IPS DF 4.7 (cell line): ENCODE data around the gene COX7A2L.

Experiments
- DNase-seq: peaks from one replicate; pipeline ENCODE4 v3.0.0-alpha.2; 2013; ENCODE audit warnings: low spot score; ENCODE audit errors: extremely low read depth

The COX7A2L gene

GRCh38 chr2:42321452-42322064, 39.5 kb downstream of the COX7A2L start:
- no peak for DNase-seq

GRCh38 chr2:42319265-42319664, 41.8 kb downstream of the COX7A2L start:
- no peak for DNase-seq

- DNase-seq = no peak
Observed at GRCh38 chr2:42317945-42318344, 43.1 kb downstream of the COX7A2L start.

DNA sequence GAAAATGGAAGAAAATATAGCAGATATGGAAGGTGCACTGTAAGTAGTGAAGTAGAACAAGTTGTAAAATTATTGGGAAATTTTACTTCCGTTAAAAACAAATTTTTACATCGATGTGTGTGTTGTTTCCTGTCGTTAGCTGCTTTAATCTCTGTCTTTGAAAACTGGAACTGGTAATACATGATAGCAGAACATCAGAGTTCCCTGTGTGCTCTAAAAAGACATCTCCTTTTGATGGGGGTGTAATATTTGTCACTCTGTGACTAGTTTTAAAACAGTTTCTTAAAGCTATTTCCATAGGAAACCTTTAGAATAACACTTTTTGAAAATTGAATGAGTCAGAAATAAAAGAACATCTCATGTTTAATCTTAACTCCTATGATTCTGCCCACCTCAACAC, 43.5 kb downstream of the COX7A2L start:
- DNase-seq = no peak

- DNase-seq = no peak
Observed at GRCh38 chr2:42316910-42317309, 44.1 kb downstream of the COX7A2L start.

DNA sequence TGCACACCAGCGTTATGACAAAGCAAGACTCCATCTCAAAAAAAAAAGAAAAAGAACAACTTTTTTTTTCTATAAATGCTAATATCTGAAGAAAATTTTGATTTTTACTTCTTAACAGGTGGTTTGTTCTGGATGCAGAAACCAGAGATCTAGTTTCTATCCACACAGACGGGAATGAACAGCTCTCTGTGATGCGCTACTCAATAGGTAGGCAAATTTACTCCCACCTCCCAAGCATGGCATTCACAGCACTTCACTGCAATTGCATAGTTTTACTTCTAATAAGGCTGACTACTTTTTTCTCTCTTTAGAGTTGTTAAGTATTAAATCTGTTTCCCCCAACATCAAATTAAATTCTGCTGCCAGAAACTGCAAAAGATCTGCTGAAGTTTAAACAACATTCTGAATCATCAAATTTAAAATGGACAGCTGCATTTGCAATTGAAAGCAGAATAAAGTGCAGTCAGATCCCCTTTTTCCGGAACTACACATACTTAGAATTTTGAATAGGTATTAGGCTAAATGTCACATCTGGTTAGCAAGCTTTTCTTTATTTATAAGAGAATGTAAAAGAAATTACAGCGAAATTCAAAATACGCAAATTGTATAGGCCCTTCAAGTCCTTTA, 45.1 kb downstream of the COX7A2L start:
- DNase-seq = no peak

GRCh38 chr2:42314892-42315468, 46.0 kb downstream of the COX7A2L start:
- no peak for DNase-seq

DNA sequence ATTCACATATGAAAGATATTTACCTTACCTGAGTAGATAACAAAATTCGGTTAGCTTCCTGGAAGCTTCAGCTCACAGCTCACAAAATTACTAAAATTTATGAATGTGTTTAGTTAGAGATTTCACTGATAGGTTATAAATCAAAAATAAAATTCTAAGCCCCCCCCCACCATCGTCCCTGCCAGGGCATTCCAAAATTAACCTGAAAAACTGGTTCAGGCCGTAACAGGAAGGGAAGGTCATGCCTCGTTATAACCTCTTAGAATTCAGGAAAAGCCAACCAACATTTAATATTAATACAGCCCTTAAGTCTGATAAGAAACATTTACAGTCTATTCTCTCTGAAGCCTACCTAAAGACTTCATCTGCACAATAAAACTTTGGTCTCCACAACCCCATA, 48.9 kb downstream of the COX7A2L start:
- no peak for DNase-seq

DNA sequence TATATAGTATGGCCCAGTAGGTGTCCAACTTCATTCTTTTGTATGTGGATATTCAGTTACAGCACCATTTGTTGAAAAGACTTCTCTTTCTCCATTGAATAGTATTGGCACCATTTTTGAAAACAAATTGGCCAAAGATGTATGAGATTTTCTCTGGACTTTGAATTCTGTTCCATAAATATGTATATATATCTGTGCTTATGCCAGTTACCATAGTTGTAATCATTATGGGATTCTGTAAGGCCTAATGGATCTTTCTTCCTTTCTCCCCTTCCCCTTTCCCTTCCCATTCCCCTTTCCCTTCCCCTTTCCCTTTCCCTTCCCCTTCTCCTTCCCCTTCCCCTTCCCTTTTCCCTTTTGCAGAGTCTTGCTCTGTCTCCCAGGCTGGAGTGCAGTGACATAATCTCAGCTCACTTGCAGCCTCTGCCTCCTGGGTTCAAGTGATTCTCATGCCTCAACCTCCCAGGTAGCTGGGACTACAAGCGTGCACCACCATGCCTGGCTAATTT, 51.0 kb downstream of the COX7A2L start:
- DNase-seq = no peak

- DNase-seq = no peak
Observed at GRCh38 chr2:42309366-42309765, 51.7 kb downstream of the COX7A2L start.

- no peak for DNase-seq
Observed at GRCh38 chr2:42307180-42307579, 53.8 kb downstream of the COX7A2L start.

DNA sequence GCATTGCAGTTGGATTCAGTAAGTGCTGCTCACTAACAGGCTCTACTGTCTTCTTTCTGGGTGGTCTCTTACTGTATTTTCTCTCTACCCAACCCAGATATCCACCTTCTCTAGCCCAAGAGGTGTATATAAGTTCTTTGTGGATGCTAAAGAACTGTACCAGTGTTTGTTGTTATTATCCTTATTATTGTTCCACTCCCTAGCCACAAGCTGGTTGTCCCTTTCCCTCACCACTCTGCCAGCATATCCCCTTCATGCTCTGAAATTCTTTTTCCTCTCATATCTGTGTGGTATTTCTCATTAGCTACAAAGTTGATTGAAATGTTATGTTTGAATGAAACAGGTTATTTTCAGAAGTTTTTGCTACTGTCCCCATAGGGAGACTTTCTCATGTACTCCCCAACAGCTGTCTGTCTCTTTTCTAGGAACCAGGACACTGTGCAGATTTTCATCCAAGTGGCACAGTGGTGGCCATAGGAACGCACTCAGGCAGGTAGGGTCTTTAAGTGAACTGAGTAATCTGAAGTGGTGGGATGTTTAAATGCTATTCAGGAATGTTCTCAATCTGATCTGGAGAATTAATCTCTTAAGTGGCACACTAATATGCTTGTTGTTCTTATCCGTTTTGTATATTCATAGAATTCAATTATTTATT, 56.8 kb downstream of the COX7A2L start:
- no peak for DNase-seq

GRCh38 chr2:42303252-42303651, 57.8 kb downstream of the COX7A2L start:
- DNase-seq = no peak

GRCh38 chr2:42300527-42300926, 60.5 kb downstream of the COX7A2L start:
- no peak for DNase-seq
